Spleen (tissue), 11 donors: ENCODE results near the gene VANGL1. TPM values are rescaled to one million over a fixed set of nuclear protein-coding genes. Genes with fewer than 3 reads are reported as not detected.

ENCODE experiments used
- DNase-seq: peaks from one replicate; pipeline ENCODE4 v3.0.0-alpha.2; 2020
- H3K27ac ChIP-seq, 8 donors: fragments of 200-600 bp; sonication (generic) in 7 of 8; 1 replicate in 4 of 8; 2 replicates in 4 of 8; pipeline versions ENCODE4 v1.5.0 to v1.8.0; 2016 to 2021; ENCODE audit warnings: inconsistent platforms in 4 of 8, mild to moderate bottlenecking in 4 of 8, moderate library complexity in 1 of 8
- H3K27me3 ChIP-seq, 7 donors: fragments of 200-600 bp; sonication (generic) in 6 of 7; replicated peaks in 1 of 7; 1 replicate in 4 of 7; 2 replicates in 3 of 7; pipeline versions ENCODE4 v1.5.0 to v1.8.0; 2016 to 2021; ENCODE audit warnings: inconsistent platforms in 3 of 7, mild to moderate bottlenecking in 1 of 7
- H3K36me3 ChIP-seq, 6 donors: fragments of 200-600 bp; sonication (generic) in 5 of 6; 1 replicate in 4 of 6; 2 replicates in 2 of 6; pipeline versions ENCODE4 v1.5.0 to v1.8.0; 2016 to 2021; ENCODE audit warnings: inconsistent platforms in 2 of 6
- H3K4me1 ChIP-seq, 6 donors: fragments of 200-600 bp; sonication (generic) in 5 of 6; 1 replicate in 3 of 6; 2 replicates in 3 of 6; pipeline versions ENCODE4 v1.5.0 to v1.8.0; 2016 to 2021; ENCODE audit warnings: inconsistent platforms in 3 of 6
- H3K4me3 ChIP-seq, 8 donors: fragments of 200-600 bp; sonication (generic) in 7 of 8; 1 replicate in 4 of 8; 2 replicates in 4 of 8; pipeline versions ENCODE4 v1.5.0 to v1.8.0; 2016 to 2021; ENCODE audit warnings: inconsistent platforms in 4 of 8, mild to moderate bottlenecking in 4 of 8, moderate library complexity in 2 of 8
- H3K9me3 ChIP-seq, 8 donors: fragments of 200-600 bp; sonication (generic) in 7 of 8; 1 replicate in 4 of 8; 2 replicates in 4 of 8; pipeline versions ENCODE4 v1.5.0 to v1.8.0; 2016 to 2021; ENCODE audit warnings: inconsistent platforms in 4 of 8
- POLR2A ChIP-seq, 3 donors: fragments of 450-650 bp; IDR thresholded peaks; one replicate each; pipeline ENCODE4 v1.5.1; 2017; ENCODE audit warnings: antibody characterized with exemption in 3 of 3, mild to moderate bottlenecking in 1 of 3
- POLR2AphosphoS5 ChIP-seq, 3 donors: sonication (generic); formaldehyde crosslinking; IDR thresholded peaks; one replicate each; pipeline ENCODE4 v1.5.1; 2017; ENCODE audit warnings: antibody characterized with exemption in 3 of 3
- WGBS, 5 donors: extraction: QIAGEN DNeasy Blood & Tissue Kit in 3 of 5; methylation state at CpG; one replicate each; pipeline versions ENCODE4 v1.1.5 to v1.1.7; 2013 to 2018; 5-methylcytosine and 5-hydroxymethylcytosine counted together
- intact Hi-C: fragments of 100-400 bp; cut with DNase I; formaldehyde crosslinking; loops from one replicate; pipeline ENCODE4 v1.15.0; 2023; ENCODE audit warnings: low total_unique reads
- polyA plus RNA-seq, 3 donors: library from polyadenylated mRNA; stranded (reverse); fragments of 200-250 nt; gene quantifications; one replicate each; pipeline ENCODE4 v1.2.1, GENCODE V29; 2013
- total RNA-seq, 7 donors: library from RNA; depleted of rRNA in 3 of 7; stranded (reverse); fragments of >200 nt in 3 of 7; fragmentation: NEBNext Ultra II Directional in 4 of 7; extraction: Animal tissue kit (Norgen Biotek cat#: 25700) in 4 of 7; gene quantifications; one replicate each; pipeline versions ENCODE4 v1.1.0 to v1.2.1, GENCODE V29; 2016 to 2021
- TF ChIP-seq, protein P1 (sequence below), 11 experiments: fragments of 200-600 bp in 7 of 11; fragments of 450-650 bp in 4 of 11; sonication (generic) in 4 of 11; IDR thresholded peaks in 8 of 11; conservative IDR thresholded peaks in 3 of 11; 1 replicate in 7 of 11; 2 replicates in 4 of 11; pipeline versions ENCODE4 v1.4.0 to v1.8.0; 2016 to 2021; ENCODE audit warnings: antibody characterized with exemption in 11 of 11, inconsistent platforms in 4 of 11, mild to moderate bottlenecking in 1 of 11
- donor health status: healthy with polysubstance abuse.
- donor health status: DM: no; HTN: no; CAD: no; lungs with moderate emphysema.
- donor health status: DM: no; HTN: no; CAD: no.
- donor health status: Bipolar disorder and iron deficiency.
- donor health status: healthy.
- donor health status: DM: no; HTN: no; CAD: no.
- donor health status: DM: yes; HTN: yes; CAD: no.

VANGL1 gene
- total and polyA plus RNA-seq, 10 donors: 0.24 to 7.0 (median 4.3) TPM

DNA sequence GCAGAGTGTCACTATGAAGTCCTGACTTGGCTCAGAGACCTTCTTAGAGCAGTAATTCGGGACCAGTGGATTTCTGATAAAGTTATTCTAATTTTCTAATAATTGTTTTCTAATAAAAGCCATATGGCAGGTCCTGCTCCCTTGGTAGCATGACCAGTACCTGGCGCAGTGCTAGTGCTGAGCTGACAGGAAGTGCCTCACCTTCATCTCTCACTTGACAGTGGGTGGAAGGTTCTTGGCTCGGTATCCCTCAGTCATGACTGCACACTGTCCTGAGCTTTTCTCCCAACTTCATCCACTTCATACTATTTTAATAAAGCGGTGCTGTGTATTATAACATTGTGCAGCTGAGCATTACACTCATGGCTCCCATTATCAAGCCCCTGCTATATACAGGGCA lies 14.1 kb downstream of the VANGL1 start:
- intact Hi-C loops: no loop called here
- Histone ChIP-seq H3K36me3 (peaks cover 0 to 27% (median 0%) of the 10 kb centered on the region in 6 donors), H3K9me3 (no peaks in the 10 kb centered on the region), H3K27me3 (no peaks in the 10 kb centered on the region), H3K4me3 (no peak overlapping the region), H3K27ac (peak overlapping the region in 4 of 8 donors; percentile 35 to 55 (median 42)), H3K4me1 (peaks cover 0 to 26% (median 16%) of the 10 kb centered on the region in 6 donors)
- TF ChIP-seq POLR2AphosphoS5 (IDR thresholded peaks at IDR 0.05) (no peak), POLR2A (IDR thresholded peaks at IDR 0.05) (no peak)
- TF ChIP-seq, protein P1, sequence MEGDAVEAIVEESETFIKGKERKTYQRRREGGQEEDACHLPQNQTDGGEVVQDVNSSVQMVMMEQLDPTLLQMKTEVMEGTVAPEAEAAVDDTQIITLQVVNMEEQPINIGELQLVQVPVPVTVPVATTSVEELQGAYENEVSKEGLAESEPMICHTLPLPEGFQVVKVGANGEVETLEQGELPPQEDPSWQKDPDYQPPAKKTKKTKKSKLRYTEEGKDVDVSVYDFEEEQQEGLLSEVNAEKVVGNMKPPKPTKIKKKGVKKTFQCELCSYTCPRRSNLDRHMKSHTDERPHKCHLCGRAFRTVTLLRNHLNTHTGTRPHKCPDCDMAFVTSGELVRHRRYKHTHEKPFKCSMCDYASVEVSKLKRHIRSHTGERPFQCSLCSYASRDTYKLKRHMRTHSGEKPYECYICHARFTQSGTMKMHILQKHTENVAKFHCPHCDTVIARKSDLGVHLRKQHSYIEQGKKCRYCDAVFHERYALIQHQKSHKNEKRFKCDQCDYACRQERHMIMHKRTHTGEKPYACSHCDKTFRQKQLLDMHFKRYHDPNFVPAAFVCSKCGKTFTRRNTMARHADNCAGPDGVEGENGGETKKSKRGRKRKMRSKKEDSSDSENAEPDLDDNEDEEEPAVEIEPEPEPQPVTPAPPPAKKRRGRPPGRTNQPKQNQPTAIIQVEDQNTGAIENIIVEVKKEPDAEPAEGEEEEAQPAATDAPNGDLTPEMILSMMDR (IDR thresholded peaks at IDR 0.05 in 8 of 11, conservative IDR thresholded peaks at IDR 0.05 in 3 of 11): no peak
- 82 to 88% (median 86%) methylated on average over 4 of the region's 4 CpGs for WGBS, 5 donors
- DNase-seq: no peak

DNA sequence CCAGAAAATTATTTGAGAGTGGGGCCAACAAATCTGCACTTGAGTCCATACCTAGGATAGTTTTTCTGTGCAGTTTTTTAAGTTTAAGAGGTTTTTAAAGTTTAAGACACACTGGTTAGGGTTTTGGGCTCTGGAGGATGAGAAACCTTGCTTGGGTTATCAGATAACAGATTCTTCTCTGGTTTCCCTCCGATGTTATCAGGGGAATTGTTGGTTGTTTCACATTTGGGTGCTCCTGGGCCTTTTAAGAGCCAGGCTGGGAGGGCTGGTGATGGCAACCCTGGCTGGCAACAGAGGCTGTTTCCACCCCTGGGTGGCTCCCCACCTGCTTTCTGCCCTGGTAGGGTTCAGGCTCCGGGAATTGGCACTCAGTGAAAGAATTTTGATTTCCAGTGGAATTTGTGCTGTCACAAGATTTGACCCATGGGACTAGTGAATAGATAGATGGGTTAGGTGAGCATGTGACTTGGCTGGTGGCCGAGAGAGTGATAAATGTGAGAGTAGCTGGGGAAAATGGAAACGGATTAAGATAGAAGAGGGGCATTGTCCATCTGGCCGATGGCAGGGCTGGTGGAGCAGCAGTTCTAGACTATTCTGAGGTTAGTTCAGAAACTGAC lies 14.8 kb downstream of the VANGL1 start:
- WGBS, 5 donors: 86 to 94% (median 89%) methylated on average over 5 of the region's 5 CpGs
- H3K27ac ChIP-seq: no peak overlapping the region
- no peaks in the 10 kb centered on the region for H3K9me3 ChIP-seq
- DNase-seq: no peak
- TF ChIP-seq POLR2AphosphoS5 (IDR thresholded peaks at IDR 0.05) (no peak), POLR2A (IDR thresholded peaks at IDR 0.05) (no peak)
- TF ChIP-seq, protein P1 (IDR thresholded peaks at IDR 0.05 in 8 of 11, conservative IDR thresholded peaks at IDR 0.05 in 3 of 11): no peak
- peaks cover 0 to 26% (median 16%) of the 10 kb centered on the region in 6 donors for H3K4me1 ChIP-seq
- peaks cover 0 to 33% (median 0%) of the 10 kb centered on the region in 6 donors for H3K36me3 ChIP-seq
- H3K4me3 ChIP-seq: no peak overlapping the region
- intact Hi-C loops: no loop called here
- H3K27me3 ChIP-seq: no peaks in the 10 kb centered on the region

DNA sequence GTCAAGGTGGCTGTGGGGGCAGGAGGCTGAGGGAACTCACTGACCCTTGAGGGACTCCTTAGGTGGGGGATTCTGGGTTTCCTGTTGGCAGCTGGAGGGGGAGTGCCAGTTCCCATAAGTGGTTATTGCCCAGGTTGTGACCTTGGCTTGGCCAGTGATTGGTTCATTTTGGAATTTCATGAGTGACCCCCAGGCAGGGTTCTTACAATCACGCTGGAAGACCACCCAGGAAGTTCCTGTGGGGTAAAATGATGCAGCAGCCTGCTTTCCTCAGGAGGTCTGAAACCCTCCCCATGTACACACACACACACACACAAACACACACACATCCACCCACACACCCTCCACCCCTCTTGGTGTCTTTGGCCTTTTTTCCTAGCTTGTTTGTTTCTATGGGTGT lies 16.9 kb downstream of the VANGL1 start:
- intact Hi-C loops: no loop called here
- Histone ChIP-seq H3K27ac (no peak overlapping the region), H3K27me3 (no peaks in the 10 kb centered on the region), H3K4me3 (no peak overlapping the region), H3K4me1 (peaks cover 0 to 26% (median 16%) of the 10 kb centered on the region in 6 donors), H3K9me3 (no peaks in the 10 kb centered on the region), H3K36me3 (peaks cover 0 to 33% (median 5%) of the 10 kb centered on the region in 6 donors)
- 45 to 79% (median 73%) methylated on average over 1 of the region's 1 CpG for WGBS, 5 donors
- TF ChIP-seq POLR2AphosphoS5 (IDR thresholded peaks at IDR 0.05): no peak
- TF ChIP-seq, protein P1 (IDR thresholded peaks at IDR 0.05 in 8 of 11, conservative IDR thresholded peaks at IDR 0.05 in 3 of 11): no peak
- TF ChIP-seq POLR2A (IDR thresholded peaks at IDR 0.05): no peak
- DNase-seq: no peak

DNA sequence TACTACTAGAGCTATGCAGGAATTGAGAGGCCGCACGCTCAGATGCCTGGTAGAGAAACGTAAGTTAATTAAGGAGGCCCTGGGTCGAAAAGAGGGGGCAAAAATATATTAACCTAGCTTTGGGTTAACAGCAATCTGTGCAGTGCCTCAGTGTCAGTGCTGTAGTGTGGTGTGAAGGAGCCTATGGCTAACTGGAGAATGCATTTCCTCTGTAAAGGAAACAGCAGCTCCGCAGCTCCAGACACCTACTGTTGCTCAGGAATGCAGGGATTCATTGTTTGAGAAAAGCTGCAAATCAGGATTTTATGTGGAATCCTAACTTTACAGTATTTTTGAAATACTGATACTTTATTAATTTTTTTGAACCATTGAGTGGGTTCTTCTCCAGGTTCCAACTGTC lies 18.4 kb downstream of the VANGL1 start:
- Histone ChIP-seq H3K9me3 (no peaks in the 10 kb centered on the region), H3K27me3 (no peaks in the 10 kb centered on the region), H3K4me3 (no peak overlapping the region), H3K27ac (no peak overlapping the region), H3K36me3 (peaks cover 0 to 45% (median 11%) of the 10 kb centered on the region in 6 donors), H3K4me1 (peaks cover 0 to 12% (median 10%) of the 10 kb centered on the region in 6 donors)
- intact Hi-C loops: no loop called here
- TF ChIP-seq, protein P1 (IDR thresholded peaks at IDR 0.05 in 8 of 11, conservative IDR thresholded peaks at IDR 0.05 in 3 of 11): no peak
- TF ChIP-seq POLR2AphosphoS5 (IDR thresholded peaks at IDR 0.05) (no peak), POLR2A (IDR thresholded peaks at IDR 0.05) (no peak)
- no peak for DNase-seq
- 93 to 98% (median 94%) methylated on average over 5 of the region's 5 CpGs for WGBS, 5 donors
